Loucy (cell line): ENCODE results near the gene COLEC11.

Experiments
- H2AFZ ChIP-seq: fragments of 200-600 bp; sonication (generic); 2 replicates; pipeline ENCODE4 v1.6.0; 2016; ENCODE audit warnings: antibody characterized with exemption, mild to moderate bottlenecking, low read length, moderate library complexity
- H3F3A ChIP-seq: fragments of 200-600 bp; 2 replicates; pipeline ENCODE4 v1.6.0; 2016; ENCODE audit warnings: antibody characterized with exemption, low read depth, mild to moderate bottlenecking
- H3K27me3 ChIP-seq: fragments of 200-600 bp; sonication (generic); 2 replicates; pipeline ENCODE4 v1.6.1; 2014; ENCODE audit warnings: low read length, mild to moderate bottlenecking; ENCODE audit not compliant: insufficient read depth, poor library complexity, severe bottlenecking
- H3K36me3 ChIP-seq: fragments of 200-600 bp; sonication (generic); 2 replicates; pipeline ENCODE4 v1.6.1; 2016; ENCODE audit warnings: low read length; ENCODE audit not compliant: insufficient read depth
- H3K4me1 ChIP-seq: fragments of 200-600 bp; sonication (generic); 2 replicates; pipeline ENCODE4 v1.5.1; 2014; ENCODE audit warnings: low read length, mild to moderate bottlenecking; ENCODE audit not compliant: insufficient read depth, poor library complexity, severe bottlenecking
- H3K4me2 ChIP-seq: fragments of 200-600 bp; sonication (generic); 2 replicates; pipeline ENCODE4 v1.6.0; 2014; ENCODE audit warnings: antibody characterized with exemption, low read length, low read depth, mild to moderate bottlenecking; ENCODE audit not compliant: poor library complexity, severe bottlenecking
- H3K4me3 ChIP-seq: fragments of 200-600 bp; sonication (generic); 2 replicates; pipeline ENCODE4 v1.5.1; 2014; ENCODE audit warnings: low read length, mild to moderate bottlenecking, mixed read lengths; ENCODE audit not compliant: poor library complexity, severe bottlenecking
- H3K79me2 ChIP-seq: fragments of 200-600 bp; sonication (generic); 2 replicates; pipeline ENCODE4 v1.6.1; 2014; ENCODE audit warnings: low read length; ENCODE audit not compliant: insufficient read depth
- H3K9ac ChIP-seq: fragments of 200-600 bp; sonication (generic); 2 replicates; pipeline ENCODE4 v1.6.0; 2014; ENCODE audit warnings: mild to moderate bottlenecking, low read depth, low read length, moderate library complexity; ENCODE audit not compliant: poor library complexity, severe bottlenecking
- H3K9me2 ChIP-seq: fragments of 200-600 bp; sonication (generic); replicated peaks from 2 replicates; pipeline ENCODE4 v1.6.1; 2016; ENCODE audit warnings: low read depth, low read length, mixed read lengths
- H3K9me3 ChIP-seq: fragments of 200-600 bp; sonication (generic); 2 replicates; pipeline ENCODE4 v1.6.1; 2014; ENCODE audit warnings: mild to moderate bottlenecking, antibody characterized with exemption, low read length, low read depth; ENCODE audit not compliant: insufficient read depth
- H4K20me1 ChIP-seq: fragments of 200-600 bp; sonication (generic); 2 replicates; pipeline ENCODE4 v1.6.0; 2014; ENCODE audit warnings: antibody characterized with exemption, low read length, mild to moderate bottlenecking; ENCODE audit not compliant: insufficient read depth, poor library complexity, severe bottlenecking
- EZH2phosphoT487 ChIP-seq: fragments of 200-600 bp; IDR thresholded peaks from 2 replicates; pipeline ENCODE4 v1.6.1; 2018; ENCODE audit warnings: antibody characterized with exemption, mild to moderate bottlenecking, moderate library complexity, borderline replicate concordance
- TF ChIP-seq, protein P1 (sequence below): fragments of 200-600 bp; sonication (generic); conservative IDR thresholded peaks from 2 replicates; pipeline ENCODE4 v1.5.1; 2014; ENCODE audit warnings: mild to moderate bottlenecking, antibody characterized with exemption, low read length

The COLEC11 gene

DNA sequence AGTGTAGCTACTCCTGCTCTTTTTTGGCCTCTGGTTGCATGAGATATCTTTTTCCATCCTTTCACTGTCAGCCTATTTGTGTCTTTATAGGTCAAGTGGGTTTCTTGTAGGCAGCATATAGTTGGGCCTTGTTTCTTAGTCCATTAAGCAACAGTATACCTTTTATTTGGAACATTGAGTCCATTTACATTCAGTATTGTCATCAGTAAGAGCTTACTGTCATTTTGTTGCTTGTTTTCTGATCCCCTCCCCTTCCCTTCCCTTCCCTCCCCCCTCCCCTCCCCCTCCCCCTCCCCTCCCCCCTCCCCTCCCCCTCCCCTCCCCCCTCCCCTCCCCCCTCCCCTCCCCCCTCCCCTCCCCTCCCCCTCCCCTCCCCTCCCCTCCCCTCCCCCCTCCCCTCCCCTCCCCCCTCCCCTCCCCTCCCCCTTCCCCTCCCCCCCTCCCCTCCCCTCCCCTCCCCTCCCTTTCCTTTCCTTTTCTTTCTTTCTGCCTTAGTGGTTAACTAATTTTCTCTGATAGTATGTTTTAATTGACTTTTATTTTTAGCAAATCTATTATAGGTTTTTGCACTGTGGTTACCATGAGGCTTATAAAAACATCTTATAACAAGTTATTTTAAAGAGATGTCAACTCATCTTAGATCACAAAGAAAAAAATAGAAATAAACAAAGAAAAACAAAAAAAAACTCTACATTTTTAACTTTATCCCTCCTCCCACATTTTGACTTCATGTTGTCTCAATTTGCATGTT is 95.3 kb downstream of the COLEC11 start:
- H3K9me3 ChIP-seq: 0 out of 2 replicates have a peak, but pooled peaks cover 6% of the 10 kb centered on the region
- no peak overlapping the region for H3K4me3 ChIP-seq
- H3K9me2 ChIP-seq: no peaks in the 10 kb centered on the region
- H4K20me1 ChIP-seq: no peaks in the 10 kb centered on the region
- no peaks in the 10 kb centered on the region for H3F3A ChIP-seq
- H3K9ac ChIP-seq: no peak overlapping the region
- no peaks in the 10 kb centered on the region for H3K36me3 ChIP-seq
- no peaks in the 10 kb centered on the region for H3K27me3 ChIP-seq
- H3K4me1 ChIP-seq: no peaks in the 10 kb centered on the region
- no peaks in the 10 kb centered on the region for H3K79me2 ChIP-seq
- no peak overlapping the region for H3K4me2 ChIP-seq
- no peak for TF ChIP-seq EZH2phosphoT487
- TF ChIP-seq, protein P1, sequence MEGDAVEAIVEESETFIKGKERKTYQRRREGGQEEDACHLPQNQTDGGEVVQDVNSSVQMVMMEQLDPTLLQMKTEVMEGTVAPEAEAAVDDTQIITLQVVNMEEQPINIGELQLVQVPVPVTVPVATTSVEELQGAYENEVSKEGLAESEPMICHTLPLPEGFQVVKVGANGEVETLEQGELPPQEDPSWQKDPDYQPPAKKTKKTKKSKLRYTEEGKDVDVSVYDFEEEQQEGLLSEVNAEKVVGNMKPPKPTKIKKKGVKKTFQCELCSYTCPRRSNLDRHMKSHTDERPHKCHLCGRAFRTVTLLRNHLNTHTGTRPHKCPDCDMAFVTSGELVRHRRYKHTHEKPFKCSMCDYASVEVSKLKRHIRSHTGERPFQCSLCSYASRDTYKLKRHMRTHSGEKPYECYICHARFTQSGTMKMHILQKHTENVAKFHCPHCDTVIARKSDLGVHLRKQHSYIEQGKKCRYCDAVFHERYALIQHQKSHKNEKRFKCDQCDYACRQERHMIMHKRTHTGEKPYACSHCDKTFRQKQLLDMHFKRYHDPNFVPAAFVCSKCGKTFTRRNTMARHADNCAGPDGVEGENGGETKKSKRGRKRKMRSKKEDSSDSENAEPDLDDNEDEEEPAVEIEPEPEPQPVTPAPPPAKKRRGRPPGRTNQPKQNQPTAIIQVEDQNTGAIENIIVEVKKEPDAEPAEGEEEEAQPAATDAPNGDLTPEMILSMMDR: no peak
- H2AFZ ChIP-seq: no peak overlapping the region

DNA sequence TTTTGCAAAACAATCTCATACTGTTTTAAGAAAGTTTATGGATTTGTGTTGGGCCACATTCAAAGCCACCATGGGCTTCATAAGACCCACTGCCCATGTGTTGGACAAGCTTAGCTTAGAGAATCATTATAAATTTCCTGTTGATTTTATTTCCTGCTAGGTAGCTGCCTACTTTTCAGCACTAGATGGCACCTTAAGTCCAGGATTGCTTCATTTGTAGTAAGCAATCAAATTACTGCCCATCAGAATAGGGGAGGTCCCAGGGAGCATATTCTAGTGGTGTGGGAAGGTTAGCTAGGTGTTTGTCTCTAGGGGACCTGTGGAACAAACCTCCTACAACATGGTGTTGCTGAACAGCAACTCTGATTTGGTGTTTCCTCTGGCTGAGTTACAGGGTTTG is 97.5 kb downstream of the COLEC11 start:
- Histone ChIP-seq H4K20me1 (no peaks in the 10 kb centered on the region), H3F3A (no peaks in the 10 kb centered on the region), H3K79me2 (no peaks in the 10 kb centered on the region), H3K4me2 (no peak overlapping the region), H3K9me3 (0 out of 2 replicates have a peak, but pooled peaks cover 6% of the 10 kb centered on the region), H3K36me3 (no peaks in the 10 kb centered on the region), H3K9me2 (no peaks in the 10 kb centered on the region), H3K4me3 (no peak overlapping the region), H2AFZ (no peak overlapping the region), H3K27me3 (no peaks in the 10 kb centered on the region), H3K9ac (no peak overlapping the region), H3K4me1 (no peaks in the 10 kb centered on the region)
- TF ChIP-seq, protein P1: peak; percentile 65
- TF ChIP-seq EZH2phosphoT487: no peak
